ENCODE measurements around the gene WDR89.
"Not testable (repeated sequence)": the region's sequence is repeated elsewhere in the genome, so short reads cannot be mapped to it uniquely, and the experiment has no call there.

The WDR89 gene

GRCh38 chr14:63604626-63605025, 37.0 kb downstream of the WDR89 start:
- Histone ChIP-seq H3K36me3 (ENCODE audit: insufficient read depth, low read length) (peaks cover 7% of the 10 kb centered on the region), H3K4me1 (ENCODE audit: insufficient read depth, low read length) (no peaks in the 10 kb centered on the region), H2AFZ (ENCODE audit: low read depth, low read length) (no peak overlapping the region), H3K4me3 (ENCODE audit: low read length) (no peak overlapping the region), H3K9me3 (ENCODE audit: low read length) (peaks cover 4% of the 10 kb centered on the region), H3K27me3 (ENCODE audit: insufficient read depth, low read length) (no peaks in the 10 kb centered on the region)

- Histone ChIP-seq H3K4me1 (ENCODE audit: insufficient read depth, low read length) (no peaks in the 10 kb centered on the region), H3K36me3 (ENCODE audit: insufficient read depth, low read length) (peaks cover 15% of the 10 kb centered on the region), H3K27me3 (ENCODE audit: insufficient read depth, low read length) (no peaks in the 10 kb centered on the region), H3K9me3 (ENCODE audit: low read length) (peaks cover 8% of the 10 kb centered on the region), H3K4me3 (ENCODE audit: low read length) (no peak overlapping the region), H2AFZ (ENCODE audit: low read depth, low read length) (no peak overlapping the region)
Measured at GRCh38 chr14:63603749-63604277, 37.9 kb downstream of the WDR89 start.

GRCh38 chr14:63598807-63599206, 42.9 kb downstream of the WDR89 start:
- Histone ChIP-seq H2AFZ (ENCODE audit: low read depth, low read length) (no peak overlapping the region), H3K4me1 (ENCODE audit: insufficient read depth, low read length) (no peaks in the 10 kb centered on the region), H3K9me3 (ENCODE audit: low read length) (peaks cover 26% of the 10 kb centered on the region), H3K36me3 (ENCODE audit: insufficient read depth, low read length) (peaks cover 30% of the 10 kb centered on the region), H3K27me3 (ENCODE audit: insufficient read depth, low read length) (no peaks in the 10 kb centered on the region), H3K4me3 (ENCODE audit: low read length) (no peak overlapping the region)

- no peaks in the 10 kb centered on the region for H3K27me3 ChIP-seq (ENCODE audit: insufficient read depth, low read length)
- no peak overlapping the region for H3K4me3 ChIP-seq (ENCODE audit: low read length)
- H3K36me3 ChIP-seq (ENCODE audit: insufficient read depth, low read length): peaks cover 29% of the 10 kb centered on the region
Measured at GRCh38 chr14:63596998-63597658, 44.5 kb downstream of the WDR89 start.

GRCh38 chr14:63594455-63595372, 47.0 kb downstream of the WDR89 start:
- Histone ChIP-seq H3K4me1 (ENCODE audit: insufficient read depth, low read length) (no peaks in the 10 kb centered on the region), H3K27me3 (ENCODE audit: insufficient read depth, low read length) (no peaks in the 10 kb centered on the region), H3K4me3 (ENCODE audit: low read length) (no peak overlapping the region), H2AFZ (ENCODE audit: low read depth, low read length) (no peak overlapping the region), H3K36me3 (ENCODE audit: insufficient read depth, low read length) (peaks cover 24% of the 10 kb centered on the region), H3K9me3 (ENCODE audit: low read length) (peaks cover 27% of the 10 kb centered on the region)

More at GRCh38 chr14:63596998-63597658, 44.5 kb downstream of the WDR89 start:
- H3K9me3 ChIP-seq (ENCODE audit: low read length): peaks cover 29% of the 10 kb centered on the region
- no peak overlapping the region for H2AFZ ChIP-seq (ENCODE audit: low read depth, low read length)
- no peaks in the 10 kb centered on the region for H3K4me1 ChIP-seq (ENCODE audit: insufficient read depth, low read length)

GRCh38 chr14:63583046-63583445, 58.6 kb downstream of the WDR89 start:
- H3K4me1 ChIP-seq (ENCODE audit: insufficient read depth, low read length); H2AFZ ChIP-seq (ENCODE audit: low read depth, low read length); H3K4me3 ChIP-seq (ENCODE audit: low read length); H3K36me3 ChIP-seq (ENCODE audit: insufficient read depth, low read length); H3K27me3 ChIP-seq (ENCODE audit: insufficient read depth, low read length); H3K9me3 ChIP-seq (ENCODE audit: low read length): not testable (repeated sequence)

- Histone ChIP-seq H3K27me3 (ENCODE audit: insufficient read depth, low read length) (no peaks in the 10 kb centered on the region), H2AFZ (ENCODE audit: low read depth, low read length) (no peak overlapping the region), H3K4me3 (ENCODE audit: low read length) (no peak overlapping the region), H3K4me1 (ENCODE audit: insufficient read depth, low read length) (no peaks in the 10 kb centered on the region), H3K9me3 (ENCODE audit: low read length) (no peaks in the 10 kb centered on the region), H3K36me3 (ENCODE audit: insufficient read depth, low read length) (no peaks in the 10 kb centered on the region)
Measured at GRCh38 chr14:63581491-63581890, 60.2 kb downstream of the WDR89 start.

- H3K4me3 ChIP-seq (ENCODE audit: low read length): no peak overlapping the region
Measured at GRCh38 chr14:63578300-63578699, 63.4 kb downstream of the WDR89 start.

GRCh38 chr14:63573581-63573980, 68.1 kb downstream of the WDR89 start:
- Histone ChIP-seq H3K4me3 (ENCODE audit: low read length) (no peak overlapping the region), H3K27me3 (ENCODE audit: insufficient read depth, low read length) (no peaks in the 10 kb centered on the region), H3K9me3 (ENCODE audit: low read length) (no peaks in the 10 kb centered on the region), H3K36me3 (ENCODE audit: insufficient read depth, low read length) (no peaks in the 10 kb centered on the region), H3K4me1 (ENCODE audit: insufficient read depth, low read length) (no peaks in the 10 kb centered on the region), H2AFZ (ENCODE audit: low read depth, low read length) (no peak overlapping the region)

More at GRCh38 chr14:63578300-63578699, 63.4 kb downstream of the WDR89 start:
- no peaks in the 10 kb centered on the region for H3K4me1 ChIP-seq (ENCODE audit: insufficient read depth, low read length)
- no peaks in the 10 kb centered on the region for H3K9me3 ChIP-seq (ENCODE audit: low read length)
- no peaks in the 10 kb centered on the region for H3K27me3 ChIP-seq (ENCODE audit: insufficient read depth, low read length)
- H2AFZ ChIP-seq (ENCODE audit: low read depth, low read length): no peak overlapping the region
- no peaks in the 10 kb centered on the region for H3K36me3 ChIP-seq (ENCODE audit: insufficient read depth, low read length)

GRCh38 chr14:63565448-63565847, 76.2 kb downstream of the WDR89 start:
- Histone ChIP-seq H3K4me3 (ENCODE audit: low read length) (no peak overlapping the region), H2AFZ (ENCODE audit: low read depth, low read length) (no peak overlapping the region), H3K9me3 (ENCODE audit: low read length) (no peaks in the 10 kb centered on the region), H3K4me1 (ENCODE audit: insufficient read depth, low read length) (no peaks in the 10 kb centered on the region), H3K36me3 (ENCODE audit: insufficient read depth, low read length) (no peaks in the 10 kb centered on the region), H3K27me3 (ENCODE audit: insufficient read depth, low read length) (no peaks in the 10 kb centered on the region)

- Histone ChIP-seq H3K36me3 (ENCODE audit: insufficient read depth, low read length) (no peaks in the 10 kb centered on the region), H3K27me3 (ENCODE audit: insufficient read depth, low read length) (no peaks in the 10 kb centered on the region), H3K4me3 (ENCODE audit: low read length) (no peak overlapping the region), H3K9me3 (ENCODE audit: low read length) (no peaks in the 10 kb centered on the region), H3K4me1 (ENCODE audit: insufficient read depth, low read length) (no peaks in the 10 kb centered on the region), H2AFZ (ENCODE audit: low read depth, low read length) (no peak overlapping the region)
Measured at GRCh38 chr14:63564318-63564717, 77.4 kb downstream of the WDR89 start.

- H3K27me3 ChIP-seq (ENCODE audit: insufficient read depth, low read length): no peaks in the 10 kb centered on the region
- H3K36me3 ChIP-seq (ENCODE audit: insufficient read depth, low read length): no peaks in the 10 kb centered on the region
- no peaks in the 10 kb centered on the region for H3K4me1 ChIP-seq (ENCODE audit: insufficient read depth, low read length)
- no peaks in the 10 kb centered on the region for H3K9me3 ChIP-seq (ENCODE audit: low read length)
- no peak overlapping the region for H2AFZ ChIP-seq (ENCODE audit: low read depth, low read length)
- no peak overlapping the region for H3K4me3 ChIP-seq (ENCODE audit: low read length)
Measured at GRCh38 chr14:63563370-63564026, 78.2 kb downstream of the WDR89 start.

GRCh38 chr14:63562405-63562804, 79.3 kb downstream of the WDR89 start:
- H3K36me3 ChIP-seq (ENCODE audit: insufficient read depth, low read length): no peaks in the 10 kb centered on the region
- no peaks in the 10 kb centered on the region for H3K4me1 ChIP-seq (ENCODE audit: insufficient read depth, low read length)
- H3K4me3 ChIP-seq (ENCODE audit: low read length): no peak overlapping the region
- no peaks in the 10 kb centered on the region for H3K27me3 ChIP-seq (ENCODE audit: insufficient read depth, low read length)
- no peaks in the 10 kb centered on the region for H3K9me3 ChIP-seq (ENCODE audit: low read length)
- H2AFZ ChIP-seq (ENCODE audit: low read depth, low read length): no peak overlapping the region
